K562 (cell line): ENCODE results near the gene MAPK8IP2. TPM values are rescaled to one million over a fixed set of nuclear protein-coding genes. Genes with fewer than 3 reads are reported as not detected.

Experiments
- ATAC-seq: fragments of 200-7000 bp; cut with Tn5 transposase; 3 replicates; pipeline ENCODE4 v1.9.1; 2020; ENCODE audit warnings: moderate library complexity
- BruUV-seq: library from RNA; stranded (reverse); fragments of 400-500 nt; replicated peaks from 2 replicates; lab custom pipeline; 2021; lab: Mats Ljungman, UMichigan
- CTCF ChIA-PET: fragments of 300-600 bp; formaldehyde crosslinking; extraction: SDS; loops from one replicate; lab custom pipeline; 2021; ENCODE audit warnings: low intra/inter-chr PET ratio; lab: Yijun Ruan, JAX
- POLR2A ChIA-PET: fragments of 300-600, 350-650 bp; sonication (Branson Sonifier 250); formaldehyde crosslinking; extraction: SDS; loops from one replicate; lab custom pipeline; 2021; ENCODE audit warnings: antibody characterized with exemption, inconsistent platforms; lab: Yijun Ruan, JAX
- DNase-seq, 4 experiments: peaks; one replicate each; pipeline versions ENCODE4 v3.0.0 to v3.0.0-alpha.2; 2011 to 2018; ENCODE audit warnings: low spot score in 3 of 4, mixed read lengths in 3 of 4; ENCODE audit errors: extremely low read depth in 1 of 4
- FAIRE-seq: peaks from 2 replicates; lab custom pipeline; 2011; peaks lifted over from hg19 to GRCh38; lab: Jason Lieb, UNC
- H2AFZ ChIP-seq: 2 replicates; pipeline ENCODE4 v1.6.0; 2011; ENCODE audit warnings: low read depth, low read length, control low read depth, inconsistent platforms
- H3K27ac ChIP-seq: fragments of 200-600 bp; 3 replicates; pipeline ENCODE4 v1.8.0; 2011; ENCODE audit warnings: low read depth, mild to moderate bottlenecking, control low read depth, inconsistent platforms, low read length, moderate library complexity, mixed read lengths; ENCODE audit errors: extremely low read depth
- H3K27me3 ChIP-seq, 2 experiments: fragments of 300-600 bp in 1 of 2; 2 replicates in 1 of 2; 3 replicates in 1 of 2; pipeline versions ENCODE4 v1.6.0 to v1.8.0; 2011; ENCODE audit warnings: inconsistent platforms in 2 of 2, low read length in 2 of 2, mild to moderate bottlenecking in 1 of 2, mixed read lengths in 1 of 2, moderate library complexity in 1 of 2; ENCODE audit not compliant: control insufficient read depth in 2 of 2, insufficient read depth in 2 of 2
- H3K36me3 ChIP-seq: fragments of 300-600 bp; 3 replicates; pipeline ENCODE4 v1.8.0; 2011; ENCODE audit warnings: mild to moderate bottlenecking, low read length, inconsistent platforms; ENCODE audit not compliant: control insufficient read depth, insufficient read depth
- H3K4me1 ChIP-seq, 2 experiments: fragments of 200-600 bp in 1 of 2; replicated peaks in 1 of 2; 2 replicates in 1 of 2; 3 replicates in 1 of 2; pipeline versions ENCODE4 v1.5.1 to v1.8.0; 2011; ENCODE audit warnings: inconsistent platforms in 2 of 2, low read length in 2 of 2, mild to moderate bottlenecking in 1 of 2, mixed read lengths in 1 of 2, moderate library complexity in 1 of 2; ENCODE audit not compliant: control insufficient read depth in 2 of 2, insufficient read depth in 2 of 2
- H3K4me2 ChIP-seq: 2 replicates; pipeline ENCODE4 v1.6.1; 2011; ENCODE audit warnings: low read length, control low read depth, inconsistent platforms, mixed read lengths; ENCODE audit not compliant: insufficient read depth
- H3K4me3 ChIP-seq: fragments of 200-600 bp; sonication (generic), shearing (Covaris generic); 2 replicates; pipeline ENCODE4 v1.5.1; 2016; ENCODE audit warnings: control low read depth, inconsistent platforms
- H3K79me2 ChIP-seq: fragments of 200-600 bp; 3 replicates; pipeline ENCODE4 v1.8.0; 2011; ENCODE audit warnings: low read length, inconsistent platforms; ENCODE audit not compliant: control insufficient read depth, insufficient read depth
- H3K9ac ChIP-seq, 2 experiments: 2 replicates each; pipeline versions ENCODE4 v1.6.0 to v1.6.1; 2011; ENCODE audit warnings: low read depth in 2 of 2, low read length in 2 of 2, control low read depth in 1 of 2, inconsistent platforms in 1 of 2, mild to moderate bottlenecking in 1 of 2, mixed read lengths in 1 of 2; ENCODE audit not compliant: insufficient read depth in 1 of 2
- H3K9me1 ChIP-seq: one replicate; pipeline ENCODE4 v1.6.0; 2011; ENCODE audit warnings: inconsistent platforms, mild to moderate bottlenecking, low read length, moderate library complexity; ENCODE audit not compliant: control insufficient read depth, insufficient read depth
- H3K9me3 ChIP-seq: replicated peaks from 2 replicates; pipeline ENCODE4 v1.5.1; 2011; ENCODE audit warnings: low read depth, low read length, inconsistent platforms; ENCODE audit not compliant: control insufficient read depth, insufficient read depth
- H4K20me1 ChIP-seq: replicated peaks from 2 replicates; pipeline ENCODE4 v1.6.1; 2011; ENCODE audit warnings: low read length, inconsistent platforms, mixed read lengths; ENCODE audit not compliant: control insufficient read depth, insufficient read depth
- NR2C2 ChIP-seq, 2 experiments: fragments of 200-800 bp in 1 of 2; sonication (Bioruptor generic) in 1 of 2; sonication (generic) in 1 of 2; formaldehyde crosslinking in 1 of 2; IDR thresholded peaks; 2 replicates each; pipeline versions ENCODE4 v1.6.1 to v1.8.0; 2016 to 2022; ENCODE audit warnings: mild to moderate bottlenecking in 1 of 2, missing compliant biosample characterization in 1 of 2, missing genetic modification characterization in 1 of 2, missing genetic modification reagents in 1 of 2
- ZBTB40 ChIP-seq, 2 experiments: fragments of 450-650 bp in 1 of 2; sonication (generic) in 1 of 2; formaldehyde crosslinking in 1 of 2; IDR thresholded peaks; 2 replicates each; pipeline versions ENCODE4 v1.7.1 to v1.9.0; 2016 to 2022; ENCODE audit warnings: inconsistent platforms in 1 of 2, mild to moderate bottlenecking in 1 of 2, missing genetic modification reagents in 1 of 2
- WGBS: fragments of 100-300 bp; shearing (Covaris generic); methylation state at CpG from one replicate; pipeline ENCODE4 v1.1.6; 2016; ENCODE audit warnings: low coverage, mixed read lengths; ENCODE audit not compliant: insufficient coverage; ENCODE audit errors: missing lambda C conversion rate; 5-methylcytosine and 5-hydroxymethylcytosine counted together
- in situ Hi-C: fragments of 300-500 bp; cut with MboI; formaldehyde crosslinking; loops from 4 replicates; pipeline ENCODE4 v1.15.0; 2018; ENCODE audit warnings: inconsistent platforms, mixed read lengths
- intact Hi-C: fragments of 100-400 bp; cut with micrococcal nuclease; formaldehyde crosslinking; loops from 2 replicates; pipeline ENCODE4 v1.14.2; 2022
- polyA plus RNA-seq, 8 experiments: library from polyadenylated mRNA; depleted of rRNA in 4 of 8; stranded (reverse) in 5 of 8; unstranded in 3 of 8; fragments of >200 nt; fragmentation: Nextera tagmentation in 2 of 8; fragmentation: Illumina TruSeq in 1 of 8; extraction: Ambion mirVana in 2 of 8; extraction: Trizol in 1 of 8; gene quantifications; 2 replicates each; pipeline versions ENCODE4 v1.2.1 to v1.2.3, GENCODE V29; 2011 to 2014; ENCODE audit warnings: inconsistent platforms in 1 of 8, missing spikeins in 1 of 8
- total RNA-seq, 7 experiments: library from RNA; depleted of rRNA in 6 of 7; stranded (reverse); fragments of >200 nt in 6 of 7; fragmentation: Illumina TruSeq in 2 of 7; extraction: Trizol in 2 of 7; gene quantifications; 2 replicates each; pipeline versions ENCODE4 v1.2.1 to v1.2.3, GENCODE V29; 2011 to 2021; ENCODE audit warnings: low replicate concordance in 1 of 7
- TF ChIP-seq, protein P1 (sequence below): IDR thresholded peaks from 2 replicates; pipeline ENCODE4 v1.6.1; 2011; ENCODE audit warnings: borderline replicate concordance, low read depth, mild to moderate bottlenecking, moderate library complexity, low read length; ENCODE audit not compliant: insufficient read depth, poor library complexity, severe bottlenecking

MAPK8IP2 gene
- total and polyA plus RNA-seq, 9 of the 15 experiments (the other 6 are each of a cell fraction or from before 2014, with no cell fraction given): 0.01 to 0.47 (median 0.07) TPM; not detected in 2

DNA sequence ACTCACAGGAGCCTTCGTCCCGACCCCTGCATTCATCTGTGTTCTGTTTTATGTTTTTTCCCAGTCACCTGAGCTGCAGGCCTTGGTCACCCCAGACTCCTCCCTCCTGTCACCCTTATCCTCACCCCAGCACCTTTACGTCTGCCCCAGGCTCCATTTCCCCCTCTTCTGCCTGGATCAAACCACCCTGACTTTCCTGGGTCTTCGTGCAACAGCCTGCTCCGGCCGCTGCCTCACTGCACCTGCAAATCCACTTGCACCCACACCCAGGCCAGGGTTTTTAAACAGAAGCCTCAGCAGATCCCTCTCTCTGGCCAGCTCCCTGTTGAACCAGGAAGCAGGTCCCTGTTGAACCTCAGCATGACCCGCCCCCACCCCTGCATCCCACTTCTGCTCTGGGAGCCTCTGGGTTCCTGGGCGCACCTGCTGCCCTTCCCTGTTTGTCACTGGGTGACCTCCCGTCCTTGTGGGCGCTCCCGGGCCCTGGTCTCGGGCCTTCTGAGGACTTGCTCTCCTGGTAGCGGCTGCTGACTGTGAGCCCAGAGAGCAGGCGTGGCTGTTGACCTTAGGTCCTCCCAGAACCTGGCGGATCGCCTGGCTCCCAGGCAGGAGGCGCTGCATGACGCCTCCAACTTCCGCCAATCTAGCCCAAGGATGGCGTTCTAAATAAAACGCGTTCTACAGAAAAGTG lies 12.8 kb downstream of the MAPK8IP2 start:
- Histone ChIP-seq H3K27me3 (peaks cover 12 to 34% of the 10 kb centered on the region in 2 experiments; a peak in 4 of 5 replicates), H3K9me3 (no peaks in the 10 kb centered on the region), H3K9ac (peak overlapping the region in 1 of 2 experiments; percentile 82; a peak in 2 of 4 replicates), H3K9me1 (no peaks in the 10 kb centered on the region), H3K4me2 (peak overlapping the region; percentile 23), H3K36me3 (no peaks in the 10 kb centered on the region), H2AFZ (peak overlapping the region; percentile 83), H3K4me3 (no peak overlapping the region), H4K20me1 (no peaks in the 10 kb centered on the region), H3K27ac (no peak overlapping the region; the same call in 2 of the 3 replicates), H3K4me1 (peaks cover 13 to 15% of the 10 kb centered on the region in 2 experiments; a peak in 4 of 5 replicates), H3K79me2 (no peaks in the 10 kb centered on the region)
- ChIA-PET POLR2A (interaction anchor here (1.1 kb wide), 1 partner anchor 14 kb away, joined by 3 read pairs; no protein-coding TSS in a partner anchor), CTCF (no interaction called here)
- WGBS: 13% methylated on average over 15 of the region's 22 CpGs
- peak; percentile 95 for ATAC-seq
- peak; percentile 81 for FAIRE-seq
- intact Hi-C loops (no loop called here), in situ Hi-C loops (loop anchor here (5.0 kb wide), 1 partner anchor 36 kb away; the partner anchor contains the start of gene CPT1B)
- DNase-seq: peak; percentile 63 to 82 (median 70)
- BruUV-seq: no TSS peak
- TF ChIP-seq ZBTB40 (IDR thresholded peaks at IDR 0.05) (0 out of 2 replicates have a peak, but pooled peaks have one; percentile 32), ZBTB40 (CRISPR knock-in tag; IDR thresholded peaks at IDR 0.05) (no peak), NR2C2 (CRISPR knock-in tag; IDR thresholded peaks at IDR 0.05) (no peak), NR2C2 (tag; IDR thresholded peaks at IDR 0.05) (peak; percentile 62)
- TF ChIP-seq, protein P1, sequence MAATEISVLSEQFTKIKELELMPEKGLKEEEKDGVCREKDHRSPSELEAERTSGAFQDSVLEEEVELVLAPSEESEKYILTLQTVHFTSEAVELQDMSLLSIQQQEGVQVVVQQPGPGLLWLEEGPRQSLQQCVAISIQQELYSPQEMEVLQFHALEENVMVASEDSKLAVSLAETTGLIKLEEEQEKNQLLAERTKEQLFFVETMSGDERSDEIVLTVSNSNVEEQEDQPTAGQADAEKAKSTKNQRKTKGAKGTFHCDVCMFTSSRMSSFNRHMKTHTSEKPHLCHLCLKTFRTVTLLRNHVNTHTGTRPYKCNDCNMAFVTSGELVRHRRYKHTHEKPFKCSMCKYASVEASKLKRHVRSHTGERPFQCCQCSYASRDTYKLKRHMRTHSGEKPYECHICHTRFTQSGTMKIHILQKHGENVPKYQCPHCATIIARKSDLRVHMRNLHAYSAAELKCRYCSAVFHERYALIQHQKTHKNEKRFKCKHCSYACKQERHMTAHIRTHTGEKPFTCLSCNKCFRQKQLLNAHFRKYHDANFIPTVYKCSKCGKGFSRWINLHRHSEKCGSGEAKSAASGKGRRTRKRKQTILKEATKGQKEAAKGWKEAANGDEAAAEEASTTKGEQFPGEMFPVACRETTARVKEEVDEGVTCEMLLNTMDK: peak; percentile 51
